HG03103 (cell line): ENCODE results near the gene LEKR1.
A peak's percentile ranks its signal among the peaks of the same experiment; 100 is the strongest.
"Not testable (repeated sequence)": the region's sequence is repeated elsewhere in the genome, so short reads cannot be mapped to it uniquely, and the experiment has no call there.

Experiments
- ATAC-seq: cut with Tn5 transposase; IDR thresholded peaks from one replicate; pipeline ENCODE4 v1.9.1; 2021; ENCODE audit warnings: low read depth; ENCODE audit not compliant: unreplicated experiment

Gene LEKR1

GRCh38 chr3:156826144-156826895 lies at the start of gene LEKR1:
TSS of gene LEKR1 (plus strand) at chr3:156826353. CDS start at chr3:156829330, 2,977 bp downstream.
- peak; percentile 87 for ATAC-seq

- no peak for ATAC-seq
Measured at GRCh38 chr3:156776871-156777270, 49.3 kb upstream of the LEKR1 start.

- no peak for ATAC-seq
Measured at GRCh38 chr3:156781310-156782230, 44.6 kb upstream of the LEKR1 start.

GRCh38 chr3:156782319-156782718 lies 43.8 kb upstream of the LEKR1 start:
- ATAC-seq: no peak

GRCh38 chr3:156782921-156783320 lies 43.2 kb upstream of the LEKR1 start:
- ATAC-seq: no peak

GRCh38 chr3:156787001-156787400 lies 39.2 kb upstream of the LEKR1 start:
- no peak for ATAC-seq

- ATAC-seq: no peak
Measured at GRCh38 chr3:156787926-156788663, 38.1 kb upstream of the LEKR1 start.

- no peak for ATAC-seq
Measured at GRCh38 chr3:156788846-156789245, 37.3 kb upstream of the LEKR1 start.

GRCh38 chr3:156790156-156790555 lies 36.0 kb upstream of the LEKR1 start:
- no peak for ATAC-seq

GRCh38 chr3:156792114-156792513 lies 34.0 kb upstream of the LEKR1 start:
- ATAC-seq: no peak

- ATAC-seq: no peak
Measured at GRCh38 chr3:156792536-156792935, 33.6 kb upstream of the LEKR1 start.

GRCh38 chr3:156792945-156793344 lies 33.2 kb upstream of the LEKR1 start:
- ATAC-seq: no peak

- no peak for ATAC-seq
Measured at GRCh38 chr3:156793400-156793799, 32.8 kb upstream of the LEKR1 start.

GRCh38 chr3:156793851-156794250 lies 32.3 kb upstream of the LEKR1 start:
- ATAC-seq: no peak

GRCh38 chr3:156795890-156796481 lies 30.2 kb upstream of the LEKR1 start:
- no peak for ATAC-seq

- ATAC-seq: no peak
Measured at GRCh38 chr3:156797368-156797767, 28.8 kb upstream of the LEKR1 start.

- ATAC-seq: not testable (repeated sequence)
Measured at GRCh38 chr3:156800287-156800686, 25.9 kb upstream of the LEKR1 start.

GRCh38 chr3:156801746-156802145 lies 24.4 kb upstream of the LEKR1 start:
- no peak for ATAC-seq

- no peak for ATAC-seq
Measured at GRCh38 chr3:156802821-156803606, 23.1 kb upstream of the LEKR1 start.
